Gastrocnemius medialis (tissue), 4 donors: ENCODE measurements around the gene PLD4. TPM values are rescaled to one million over a fixed set of nuclear protein-coding genes. Genes with fewer than 3 reads are reported as not detected.

Experiments
- ATAC-seq, 2 donors: fragments of 150-250 bp; one replicate each; pipeline ENCODE4 v1.9.1; 2016
- DNase-seq, 2 donors: peaks; one replicate each; pipeline ENCODE4 v3.0.0-alpha.2; 2019
- H3K27ac ChIP-seq, 4 donors: fragments of 200-600 bp; sonication (generic); 1 replicate in 1 of 4; 2 replicates in 3 of 4; pipeline ENCODE4 v1.5.1; 2016 to 2018; ENCODE audit warnings: mild to moderate bottlenecking in 2 of 4, moderate library complexity in 1 of 4
- H3K27me3 ChIP-seq, 3 donors: fragments of 200-600 bp; sonication (generic) in 2 of 3; 1 replicate in 1 of 3; 2 replicates in 2 of 3; pipeline versions ENCODE4 v1.5.1 to v1.6.0; 2016 to 2019; ENCODE audit warnings: mild to moderate bottlenecking in 1 of 3, moderate library complexity in 1 of 3
- H3K36me3 ChIP-seq, 2 donors: fragments of 200-600 bp; sonication (generic) in 1 of 2; one replicate each; pipeline ENCODE4 v1.5.1; 2017 to 2018
- H3K4me1 ChIP-seq, 2 donors: fragments of 200-600 bp; sonication (generic) in 1 of 2; one replicate each; pipeline ENCODE4 v1.5.1; 2016 to 2017; ENCODE audit warnings: mild to moderate bottlenecking in 2 of 2
- H3K4me3 ChIP-seq, 4 donors: fragments of 200-600 bp; sonication (generic) in 3 of 4; 1 replicate in 1 of 4; 2 replicates in 3 of 4; pipeline ENCODE4 v1.5.1; 2016 to 2019; ENCODE audit warnings: mild to moderate bottlenecking in 2 of 4
- H3K9me3 ChIP-seq, 3 donors: fragments of 200-600 bp; sonication (generic) in 2 of 3; 1 replicate in 1 of 3; 2 replicates in 2 of 3; pipeline ENCODE4 v1.5.1; 2016 to 2019
- CTCF ChIP-seq, 5 experiments: fragments of 450-650 bp in 3 of 5; fragments of 200-600 bp in 2 of 5; sonication (generic) in 2 of 5; IDR thresholded peaks in 4 of 5; conservative IDR thresholded peaks in 1 of 5; 1 replicate in 4 of 5; 2 replicates in 1 of 5; pipeline ENCODE4 v1.5.1; 2016 to 2019; ENCODE audit warnings: antibody characterized with exemption in 5 of 5, mild to moderate bottlenecking in 3 of 5, moderate library complexity in 3 of 5
- POLR2A ChIP-seq, 2 donors: fragments of 450-650 bp; IDR thresholded peaks; one replicate each; pipeline ENCODE4 v1.6.1; 2017; ENCODE audit warnings: antibody characterized with exemption in 2 of 2, mild to moderate bottlenecking in 2 of 2, moderate library complexity in 2 of 2
- in situ Hi-C, 4 donors: fragments of 200-750 bp; cut with MboI; loops; one replicate each; pipeline versions ENCODE4 v1.15.0 to v1.8.0; 2017; ENCODE audit warnings: low sequenced_read_pairs in 4 of 4
- intact Hi-C: fragments of 100-400 bp; cut with DNase I; formaldehyde crosslinking; loops from one replicate; pipeline ENCODE4 v1.15.1; 2023; ENCODE audit warnings: low total_unique reads
- total RNA-seq, 4 donors: library from RNA; depleted of rRNA; stranded (reverse); fragments of >200 nt; gene quantifications; one replicate each; pipeline versions ENCODE4 v1.1.0 to v1.2.3, GENCODE V29; 2016

Gene PLD4
- total RNA-seq, 4 donors from 2014 or later, result not detected

GRCh38 chr14:104885973-104886689 is 38.5 kb upstream of the PLD4 start:
- Histone ChIP-seq H3K36me3 (peaks cover 0 to 41% of the 10 kb centered on the region in 2 donors), H3K27me3 (no peaks in the 10 kb centered on the region), H3K27ac (no peak overlapping the region), H3K4me3 (no peak overlapping the region), H3K4me1 (peaks cover 9% of the 10 kb centered on the region in 2 donors), H3K9me3 (no peaks in the 10 kb centered on the region)
- in situ Hi-C loops (no loop called here), intact Hi-C loops (no loop called here)
- DNase-seq, result no peak
- TF ChIP-seq CTCF (IDR thresholded peaks at IDR 0.05 in 4 of 5, conservative IDR thresholded peaks at IDR 0.05 in 1 of 5), result no peak
- no peak for TF ChIP-seq POLR2A (IDR thresholded peaks at IDR 0.05)
- no peak for ATAC-seq

GRCh38 chr14:104886690-104887622 is 37.7 kb upstream of the PLD4 start:
- H3K4me1 ChIP-seq, result peaks cover 2 to 3% of the 10 kb centered on the region in 2 donors
- ATAC-seq (no peak), DNase-seq (no peak)
- TF ChIP-seq CTCF (IDR thresholded peaks at IDR 0.05 in 4 of 5, conservative IDR thresholded peaks at IDR 0.05 in 1 of 5) (no peak), POLR2A (IDR thresholded peaks at IDR 0.05) (no peak)
- H3K4me3 ChIP-seq, result no peak overlapping the region
- H3K27me3 ChIP-seq, result no peaks in the 10 kb centered on the region
- no peaks in the 10 kb centered on the region for H3K9me3 ChIP-seq
- intact Hi-C loops (no loop called here), in situ Hi-C loops (no loop called here)
- H3K27ac ChIP-seq, result no peak overlapping the region
- H3K36me3 ChIP-seq, result peaks cover 0 to 41% of the 10 kb centered on the region in 2 donors

GRCh38 chr14:104887623-104888488 is 36.8 kb upstream of the PLD4 start:
- Histone ChIP-seq H3K9me3 (no peaks in the 10 kb centered on the region), H3K27ac (no peak overlapping the region), H3K36me3 (peaks cover 0 to 41% of the 10 kb centered on the region in 2 donors), H3K4me3 (no peak overlapping the region), H3K27me3 (no peaks in the 10 kb centered on the region), H3K4me1 (no peaks in the 10 kb centered on the region)
- ATAC-seq (no peak), DNase-seq (no peak)
- TF ChIP-seq POLR2A (IDR thresholded peaks at IDR 0.05) (no peak), CTCF (IDR thresholded peaks at IDR 0.05 in 4 of 5, conservative IDR thresholded peaks at IDR 0.05 in 1 of 5) (no peak)
- intact Hi-C loops, result no loop called here
- in situ Hi-C loops, result no loop called here

- Histone ChIP-seq H3K9me3 (no peaks in the 10 kb centered on the region), H3K4me3 (no peak overlapping the region), H3K36me3 (peaks cover 0 to 34% of the 10 kb centered on the region in 2 donors), H3K27ac (no peak overlapping the region), H3K27me3 (no peaks in the 10 kb centered on the region), H3K4me1 (no peaks in the 10 kb centered on the region)
- no peak for TF ChIP-seq CTCF (IDR thresholded peaks at IDR 0.05 in 4 of 5, conservative IDR thresholded peaks at IDR 0.05 in 1 of 5)
- TF ChIP-seq POLR2A (IDR thresholded peaks at IDR 0.05), result no peak
- DNase-seq, result no peak
- intact Hi-C loops, result no loop called here
- ATAC-seq, result no peak
- in situ Hi-C loops, result no loop called here
These were observed 35.9 kb upstream of the PLD4 start for GRCh38 chr14:104888489-104889374.
